ENCODE results near the gene ZHX3.

ZHX3 gene

DNA sequence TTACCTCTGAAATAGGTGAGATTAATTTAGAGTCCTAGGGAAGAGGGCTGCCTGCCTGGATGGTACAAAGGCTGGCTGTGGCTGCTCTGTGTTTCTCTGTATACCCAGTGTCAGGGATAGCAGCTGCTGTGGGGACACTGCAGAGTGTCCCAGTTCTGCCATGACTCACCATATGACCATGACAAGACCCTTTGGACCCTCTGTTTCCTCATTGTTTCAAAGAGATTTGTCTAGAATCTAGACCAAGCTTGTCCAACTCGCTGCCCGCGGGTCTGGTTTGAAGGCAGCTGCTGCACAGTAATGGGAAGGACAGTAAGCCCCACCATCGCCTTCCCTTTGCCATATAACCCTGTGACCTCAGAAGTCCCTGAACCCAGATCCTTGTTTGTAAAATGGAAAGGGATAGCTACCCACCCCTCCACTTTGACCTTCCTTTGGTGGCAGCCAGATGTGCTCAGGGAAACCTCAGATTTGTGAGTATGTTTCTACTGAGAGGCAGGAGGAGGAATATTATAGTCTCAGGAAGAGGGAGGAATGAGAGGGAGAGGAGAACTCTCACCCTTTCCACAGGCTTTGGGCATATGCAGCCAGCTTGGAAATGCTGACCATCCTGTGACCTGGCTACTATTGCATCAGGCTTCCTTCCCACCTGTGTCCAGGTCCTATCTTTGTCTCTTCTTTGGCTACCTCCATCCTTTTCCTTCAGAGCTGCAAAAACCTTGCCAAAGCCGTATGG, 166.2 kb downstream of the ZHX3 start:
- no peak for DNase-seq (ENCODE audit: low read depth)

DNA sequence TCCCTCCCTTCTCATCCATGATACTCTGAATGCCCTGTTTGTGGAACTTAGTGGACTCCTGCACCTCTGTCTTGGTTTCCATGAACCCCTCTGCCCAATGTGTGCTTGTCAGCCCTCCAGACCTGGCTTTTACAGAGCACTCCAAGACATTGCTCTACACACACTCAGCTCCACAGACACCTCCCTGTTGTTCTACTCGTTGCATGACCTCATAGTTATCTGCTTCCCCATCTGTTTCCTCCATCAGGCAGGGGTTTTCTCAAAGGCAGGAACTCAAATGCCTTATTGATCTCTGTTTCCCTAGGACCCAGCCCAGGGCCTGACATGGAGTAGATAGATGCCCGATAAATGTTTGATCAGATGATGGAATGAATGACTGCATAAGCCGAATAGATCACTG, 166.9 kb downstream of the ZHX3 start:
- DNase-seq (ENCODE audit: low read depth) = no peak

DNA sequence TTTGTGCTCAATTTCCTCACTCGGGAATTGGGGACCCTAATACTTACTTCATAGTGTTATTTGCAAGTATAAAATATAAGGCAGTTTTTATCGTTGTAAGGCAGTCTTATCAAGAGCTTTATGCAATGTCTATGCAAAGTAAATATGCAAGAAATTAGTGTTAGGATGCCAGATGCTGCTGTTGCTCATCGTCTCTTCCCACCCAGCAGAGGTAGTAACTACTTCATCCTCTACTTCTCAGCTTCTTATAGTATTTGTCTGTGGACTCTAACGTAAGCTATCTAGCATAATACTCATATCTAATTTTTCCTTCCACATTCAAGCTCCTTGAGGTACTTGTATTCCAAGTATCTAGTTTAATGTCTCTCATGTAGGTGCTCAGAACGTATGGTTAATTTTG, 168.6 kb downstream of the ZHX3 start:
- no peak for DNase-seq (ENCODE audit: low read depth)

DNA sequence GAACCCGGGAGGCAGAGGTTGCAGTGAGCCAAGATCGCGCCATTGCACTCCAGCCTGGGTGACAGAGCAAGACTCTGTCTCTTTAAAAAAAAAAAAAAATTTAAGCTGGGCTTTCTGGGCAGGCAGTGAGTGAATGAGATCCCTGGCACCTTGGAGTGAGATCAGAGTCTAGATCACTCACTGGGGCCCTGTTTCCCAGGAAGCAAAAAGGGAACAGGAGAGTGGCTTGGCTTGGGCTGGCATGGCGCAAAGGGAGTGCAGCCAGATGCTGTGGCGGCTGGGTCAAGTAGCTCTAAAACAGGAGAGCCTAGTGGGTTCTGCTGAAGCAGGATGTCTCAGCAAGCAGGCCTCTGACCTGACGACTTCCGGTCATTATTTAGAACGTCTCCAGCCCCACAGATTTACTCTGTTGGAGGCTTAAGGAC, 169.8 kb downstream of the ZHX3 start:
- DNase-seq (ENCODE audit: low read depth) = no peak

DNA sequence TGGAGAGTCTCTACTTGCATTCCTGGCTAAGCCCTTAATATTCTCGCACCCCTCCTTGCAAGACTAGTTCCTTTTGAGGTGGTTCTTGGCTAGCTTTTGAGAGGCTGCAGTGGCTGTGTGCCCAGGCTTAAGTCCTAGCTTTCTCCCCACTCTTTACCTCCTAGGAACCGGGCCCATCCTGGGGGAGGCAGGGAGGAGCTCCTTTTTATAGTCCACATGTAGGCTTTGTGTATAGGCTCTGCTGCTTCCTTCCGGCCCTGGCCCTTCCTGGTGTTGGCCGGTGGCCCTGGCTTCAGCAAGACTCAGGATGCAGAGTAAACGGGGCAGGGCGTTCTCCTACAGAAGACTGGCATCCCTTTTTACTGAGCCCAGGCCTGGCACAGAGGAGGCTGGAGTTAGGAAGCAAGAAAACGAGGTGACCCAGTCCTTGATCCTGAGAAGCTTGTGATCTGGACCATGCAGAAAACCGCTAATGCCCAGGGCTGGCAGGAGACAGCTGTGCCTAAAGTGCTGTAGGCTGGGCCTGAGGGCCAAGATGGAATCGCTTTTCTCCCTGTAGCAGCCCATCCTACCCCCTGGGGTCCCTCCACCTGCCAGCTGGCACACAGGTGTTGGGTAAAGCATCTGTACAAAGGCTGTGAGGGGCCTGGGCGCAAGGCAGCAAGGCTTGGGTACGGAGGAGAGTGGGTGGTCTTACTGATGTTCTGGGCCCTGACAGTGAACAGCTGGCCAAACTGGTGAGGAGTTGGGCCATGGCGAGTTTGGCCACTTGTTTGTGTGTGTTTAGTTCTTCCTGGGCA, 171.5 kb downstream of the ZHX3 start:
- no peak for DNase-seq (ENCODE audit: low read depth)

DNA sequence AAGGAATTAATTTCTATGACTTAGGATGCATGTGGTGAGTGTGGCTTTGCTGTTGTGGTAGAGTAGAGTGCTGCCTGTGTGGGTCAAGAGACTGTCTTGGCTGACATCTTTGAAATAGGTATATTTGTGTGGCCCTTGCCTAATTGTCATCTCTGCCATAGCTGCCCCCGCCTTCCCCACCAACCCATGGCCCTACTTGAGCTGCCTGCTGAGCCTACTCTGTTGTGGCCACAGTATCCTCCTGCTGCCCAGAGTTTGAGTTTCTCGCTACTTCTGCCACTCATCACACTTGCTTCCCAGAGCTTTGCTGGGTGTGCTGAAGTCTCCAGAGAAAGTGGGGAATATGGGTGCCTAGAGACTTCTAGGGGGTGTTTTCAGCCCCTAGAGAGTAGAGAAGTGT, 172.2 kb downstream of the ZHX3 start:
- no peak for DNase-seq (ENCODE audit: low read depth)

DNA sequence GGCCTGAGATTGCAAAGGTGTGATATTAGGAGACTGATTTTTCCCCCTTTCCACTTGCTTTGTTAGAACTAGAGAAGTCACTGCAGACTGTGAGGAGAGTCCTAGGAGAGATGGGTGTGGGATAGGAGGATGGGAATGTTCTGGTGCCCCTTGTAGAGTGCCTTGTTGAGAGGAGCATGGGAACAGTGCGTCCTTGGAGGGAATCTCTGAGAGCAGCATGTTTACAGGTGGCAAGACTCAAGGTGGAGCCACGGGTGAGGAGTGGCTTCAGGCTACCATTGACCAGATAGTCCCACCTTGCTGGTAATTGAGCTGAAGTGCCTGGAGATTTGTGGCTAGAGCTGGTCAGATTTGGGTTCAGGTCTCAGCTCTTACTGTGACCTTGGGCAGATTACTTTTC, 174.2 kb downstream of the ZHX3 start:
- no peak for DNase-seq (ENCODE audit: low read depth)

DNA sequence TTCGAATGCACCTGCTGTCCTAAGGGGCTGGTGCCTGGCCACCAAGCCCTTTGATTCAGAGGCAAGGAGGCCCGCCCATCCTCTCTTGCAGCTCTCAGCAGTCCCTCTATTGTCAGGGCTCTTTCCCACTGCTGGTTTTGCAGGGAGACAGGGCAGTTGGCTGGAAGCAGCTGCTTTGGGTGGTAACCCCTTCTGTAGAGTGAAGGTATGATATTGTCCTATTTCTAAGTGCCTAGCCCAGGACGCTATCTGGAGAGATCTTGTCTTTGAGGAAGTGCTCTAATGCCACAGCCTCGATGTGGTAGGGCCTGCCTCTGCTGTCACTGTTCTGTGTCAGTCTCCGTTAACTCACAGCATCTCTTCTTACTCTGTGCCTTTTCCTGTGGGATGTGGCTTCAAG, 174.6 kb downstream of the ZHX3 start:
- DNase-seq (ENCODE audit: low read depth) = no peak

DNA sequence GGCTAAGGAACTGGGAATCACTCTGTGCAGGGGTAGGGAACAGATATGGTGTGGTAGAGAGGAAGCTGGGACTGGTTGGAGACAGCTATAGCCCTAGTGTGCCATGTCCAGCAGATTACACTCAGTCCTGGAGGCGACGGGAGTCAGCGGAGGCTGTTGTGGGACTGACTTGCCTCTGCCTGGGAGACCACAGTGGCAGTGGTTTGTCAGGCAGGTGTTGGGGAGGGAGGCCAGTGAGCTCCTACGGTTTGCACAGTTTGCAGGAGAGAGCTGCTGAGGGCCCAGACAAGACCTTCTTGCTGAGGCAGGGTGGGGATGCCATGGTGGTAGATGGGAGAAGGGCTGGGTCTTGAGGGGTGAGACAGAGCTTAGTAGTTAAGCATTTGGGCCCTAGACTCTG, 175.3 kb downstream of the ZHX3 start:
- DNase-seq (ENCODE audit: low read depth) = no peak

DNA sequence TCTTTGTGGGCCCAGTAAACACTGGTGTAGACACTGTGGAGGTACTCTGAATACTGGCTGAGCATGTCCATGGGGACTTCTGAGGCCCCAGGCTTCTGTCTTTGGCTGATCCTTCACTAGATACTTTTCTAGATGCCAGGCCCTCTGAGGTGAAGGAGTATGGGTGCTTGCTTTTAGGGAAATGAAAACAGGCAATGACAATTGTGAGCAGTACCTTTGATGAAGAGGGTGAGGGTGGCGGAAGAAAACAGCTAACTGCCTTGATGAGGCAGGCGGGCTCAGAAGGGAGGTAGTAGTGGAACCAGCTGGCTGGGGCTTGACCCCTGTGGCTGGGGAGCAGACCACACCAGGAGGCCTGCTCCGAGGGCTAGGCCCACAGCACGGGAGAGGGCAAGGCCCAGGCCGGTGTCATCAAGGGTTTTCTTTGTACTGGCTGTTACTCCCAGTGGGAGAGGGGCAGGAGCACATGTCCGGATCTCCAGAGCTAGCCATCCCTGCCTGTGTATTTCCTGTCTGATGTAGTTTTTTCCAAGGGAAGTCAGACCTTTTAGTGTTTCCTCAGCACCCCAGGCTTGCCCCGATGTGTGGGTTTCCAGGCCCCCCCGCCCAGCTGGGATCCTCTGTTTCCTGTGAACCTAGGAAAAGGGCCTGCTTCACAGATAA, 176.2 kb downstream of the ZHX3 start:
- DNase-seq (ENCODE audit: low read depth) = no peak

DNA sequence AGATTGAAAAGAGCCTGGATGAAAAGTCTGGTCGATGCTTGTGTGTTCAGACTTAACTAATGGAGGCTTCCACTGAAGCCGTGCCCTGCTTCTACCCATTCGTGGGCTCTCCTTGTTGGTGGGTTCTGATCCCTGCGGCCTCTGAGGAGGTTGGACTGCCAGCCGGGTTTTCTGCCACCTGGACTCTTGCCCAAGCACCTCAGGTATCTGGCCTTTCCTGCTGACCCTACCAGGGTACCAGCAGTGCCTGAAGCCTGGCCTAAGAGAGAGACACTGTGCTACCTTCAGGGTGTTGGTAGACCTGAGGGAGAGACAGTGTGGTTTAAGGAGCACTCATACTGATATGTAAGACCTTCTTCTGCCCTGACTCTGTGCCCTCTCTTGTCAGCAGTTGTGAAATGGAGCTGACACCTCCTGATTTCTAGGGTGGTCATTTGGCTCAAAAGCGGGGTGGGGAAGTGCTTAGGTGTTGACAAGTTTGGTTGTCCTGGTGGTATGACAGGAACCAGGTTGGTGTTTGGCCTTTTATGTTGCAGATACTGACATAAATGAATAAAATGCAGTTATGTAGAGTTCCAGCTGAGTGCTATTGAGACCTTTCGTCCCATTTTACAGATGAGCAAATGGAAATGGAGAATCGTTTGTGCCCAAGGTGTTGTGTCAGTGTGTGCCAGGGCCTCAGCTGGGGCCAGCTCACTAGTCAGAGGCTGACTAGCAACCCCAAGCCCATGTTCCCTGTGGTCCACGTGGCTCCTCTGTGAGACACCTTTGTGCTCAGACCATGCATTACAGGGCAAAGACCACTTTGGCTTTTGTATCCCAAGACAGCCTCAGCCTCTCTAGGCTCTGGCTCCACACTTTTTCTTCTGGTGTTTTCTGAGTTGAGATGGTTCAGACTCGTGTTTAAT, 177.1 kb downstream of the ZHX3 start:
- no peak for DNase-seq (ENCODE audit: low read depth)

DNA sequence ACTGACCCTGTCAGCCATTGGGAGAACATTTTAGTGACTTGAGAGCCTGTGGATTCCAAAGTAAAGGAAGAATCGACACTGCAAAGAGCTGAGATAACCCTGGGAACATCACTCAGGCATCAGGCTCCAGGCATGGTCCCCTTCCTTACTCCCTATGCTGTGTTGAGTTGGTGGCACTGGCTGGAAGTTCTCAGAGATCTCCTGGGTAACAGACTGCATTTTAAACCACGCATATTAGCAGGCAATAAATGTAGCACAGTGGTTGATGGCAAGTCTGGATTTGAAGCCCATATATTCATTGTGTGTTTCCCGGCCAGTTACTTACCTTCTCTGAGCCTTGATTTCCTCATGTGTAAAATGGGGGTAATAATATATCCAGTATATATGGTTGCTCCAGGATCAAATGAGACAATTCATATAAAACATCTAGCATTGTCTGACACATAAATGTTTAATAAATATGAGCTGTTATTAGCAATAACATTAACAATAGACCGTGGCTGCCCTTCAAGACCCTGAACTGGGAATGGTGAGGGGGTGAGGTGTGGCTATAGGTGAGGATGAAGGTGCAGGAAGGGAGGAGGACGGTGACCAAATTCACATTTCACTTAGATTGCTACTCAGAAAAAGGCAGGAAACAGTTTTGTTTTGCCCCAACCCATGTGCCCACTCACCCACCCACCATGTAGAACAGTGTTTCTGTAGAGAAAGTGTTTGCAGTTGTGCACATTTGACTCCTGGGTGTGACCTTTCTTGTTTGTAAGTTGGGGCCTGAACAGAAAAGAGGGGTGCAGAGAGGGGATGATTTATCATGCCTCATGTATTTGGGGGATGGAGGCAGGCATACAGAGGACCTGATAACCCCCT, 178.1 kb downstream of the ZHX3 start:
- no peak for DNase-seq (ENCODE audit: low read depth)

DNA sequence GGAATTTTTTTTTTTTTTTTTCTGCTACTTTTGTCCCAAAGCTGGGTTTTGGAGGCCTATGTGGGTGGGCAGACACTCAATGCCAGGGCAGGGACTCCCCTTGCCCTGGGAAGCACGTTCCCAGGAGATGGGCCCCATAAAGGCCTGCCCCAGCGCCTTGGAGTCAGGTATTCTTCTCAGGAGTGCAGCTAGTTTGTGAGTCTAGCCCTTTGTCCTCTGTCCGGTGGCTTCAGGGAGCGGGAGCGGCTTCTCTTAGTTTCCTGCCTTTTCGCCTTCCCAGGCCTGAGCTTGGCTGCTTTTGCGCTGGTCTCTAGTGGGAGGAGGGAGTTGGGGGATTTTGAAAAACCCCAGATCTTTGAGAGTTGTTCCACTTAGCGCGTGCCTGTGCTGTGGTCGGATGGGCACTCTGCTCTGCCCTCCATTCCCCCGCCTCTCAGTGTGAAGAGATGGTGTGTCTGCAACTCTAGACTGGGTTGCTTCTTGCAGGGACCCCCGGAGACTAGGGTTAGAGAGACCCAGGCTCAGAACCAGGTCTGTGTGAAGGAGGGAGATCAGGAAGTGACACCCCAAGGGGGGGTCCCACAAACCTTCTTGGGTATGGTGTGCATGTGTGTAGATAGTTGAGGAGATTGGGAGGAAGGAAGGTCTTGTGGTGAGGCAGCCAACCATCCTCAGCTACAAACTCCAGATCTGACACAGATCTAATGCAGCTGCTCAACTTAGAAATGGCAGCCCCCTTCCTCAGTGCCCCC, 178.9 kb downstream of the ZHX3 start:
- DNase-seq (ENCODE audit: low read depth) = no peak

DNA sequence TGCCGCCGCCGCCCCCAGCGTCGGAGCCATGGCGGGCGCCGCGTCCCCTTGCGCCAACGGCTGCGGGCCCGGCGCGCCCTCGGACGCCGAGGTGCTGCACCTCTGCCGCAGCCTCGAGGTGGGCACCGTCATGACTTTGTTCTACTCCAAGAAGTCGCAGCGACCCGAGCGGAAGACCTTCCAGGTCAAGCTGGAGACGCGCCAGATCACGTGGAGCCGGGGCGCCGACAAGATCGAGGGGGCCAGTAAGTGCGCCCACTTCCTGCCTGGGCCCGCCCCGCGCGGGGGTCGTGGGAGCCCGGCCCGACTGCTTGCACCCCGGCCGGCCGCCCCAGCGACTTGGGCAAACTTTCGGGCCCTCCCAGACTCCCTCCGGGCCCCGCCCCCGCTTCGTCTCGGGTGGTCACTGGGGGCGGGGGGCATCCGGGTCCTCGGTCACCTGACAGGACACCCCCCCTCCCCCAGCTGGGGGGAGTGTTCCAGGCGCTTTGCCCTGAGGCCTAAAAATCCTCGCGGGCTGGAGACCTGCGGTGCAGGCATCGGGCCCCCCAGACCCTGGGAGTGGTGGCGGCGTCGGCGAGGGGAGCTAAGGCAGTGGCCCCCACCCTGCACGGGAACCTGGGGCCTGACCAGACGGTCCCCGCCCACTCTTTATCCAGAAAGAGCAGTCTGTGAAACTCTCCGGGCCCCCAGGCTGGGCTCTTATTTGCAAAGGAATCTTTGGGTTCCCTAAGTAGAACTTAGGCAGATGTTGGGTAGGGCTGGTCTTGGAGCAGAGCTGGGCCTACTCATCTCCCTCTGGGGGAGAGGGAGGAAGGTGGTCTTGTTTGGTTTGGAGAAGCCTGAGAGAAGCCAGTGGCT, 179.7 kb downstream of the ZHX3 start:
- peak; percentile 33 for DNase-seq (ENCODE audit: low read depth)

DNA sequence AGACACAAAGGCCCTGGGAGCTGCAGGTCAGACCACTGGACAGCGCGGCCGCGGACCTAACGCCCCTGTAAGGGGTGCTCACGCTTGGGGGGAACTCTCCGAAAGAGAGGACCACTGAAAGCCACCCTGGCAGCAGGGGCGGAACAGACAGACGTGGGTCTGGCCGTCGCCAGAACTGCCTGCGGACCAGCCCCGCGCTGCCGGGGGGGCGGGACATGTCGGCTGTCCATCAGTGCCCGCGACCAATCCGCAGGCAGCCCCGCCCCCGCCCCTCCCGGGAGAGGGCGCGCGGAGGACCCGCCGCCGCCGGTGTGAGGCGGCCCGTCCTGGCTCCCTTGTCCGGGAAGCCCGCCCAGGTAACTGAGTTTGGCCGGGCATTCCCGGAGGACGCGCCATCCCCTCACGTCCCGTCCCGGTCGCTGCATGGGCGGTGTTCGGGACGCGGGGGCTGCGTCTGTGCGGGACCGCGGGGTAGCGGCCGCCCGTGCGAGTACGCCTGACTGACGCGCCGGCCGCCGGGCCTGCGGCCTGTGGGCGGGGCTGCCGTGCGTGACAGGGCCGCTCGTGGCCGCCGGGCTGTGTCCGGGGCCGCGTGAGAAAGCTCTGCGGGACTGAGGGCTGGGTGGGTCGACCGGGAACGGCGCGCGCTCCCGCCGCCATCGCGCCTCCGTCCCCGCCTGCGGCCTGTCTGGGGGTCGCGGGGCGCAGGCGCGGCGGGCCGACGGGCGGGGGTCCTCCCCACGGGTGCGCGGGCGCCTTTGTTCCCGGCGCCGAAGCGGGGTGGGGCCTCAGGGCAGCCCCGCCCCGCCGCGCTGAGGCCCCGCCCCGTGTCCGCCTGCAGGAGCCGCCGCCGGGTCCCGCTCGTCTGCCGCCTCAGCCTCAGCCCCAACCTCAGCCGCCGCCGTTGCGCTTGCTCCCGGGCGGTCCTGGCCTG, 180.6 kb downstream of the ZHX3 start, which contains the start of gene PLCG1:
TSS of gene PLCG1 (plus strand) at position 864 of the 934 bp plus-strand sequence. CDS start 99 bp downstream, outside the sequence.
- peak; percentile 72 for DNase-seq (ENCODE audit: low read depth)

DNA sequence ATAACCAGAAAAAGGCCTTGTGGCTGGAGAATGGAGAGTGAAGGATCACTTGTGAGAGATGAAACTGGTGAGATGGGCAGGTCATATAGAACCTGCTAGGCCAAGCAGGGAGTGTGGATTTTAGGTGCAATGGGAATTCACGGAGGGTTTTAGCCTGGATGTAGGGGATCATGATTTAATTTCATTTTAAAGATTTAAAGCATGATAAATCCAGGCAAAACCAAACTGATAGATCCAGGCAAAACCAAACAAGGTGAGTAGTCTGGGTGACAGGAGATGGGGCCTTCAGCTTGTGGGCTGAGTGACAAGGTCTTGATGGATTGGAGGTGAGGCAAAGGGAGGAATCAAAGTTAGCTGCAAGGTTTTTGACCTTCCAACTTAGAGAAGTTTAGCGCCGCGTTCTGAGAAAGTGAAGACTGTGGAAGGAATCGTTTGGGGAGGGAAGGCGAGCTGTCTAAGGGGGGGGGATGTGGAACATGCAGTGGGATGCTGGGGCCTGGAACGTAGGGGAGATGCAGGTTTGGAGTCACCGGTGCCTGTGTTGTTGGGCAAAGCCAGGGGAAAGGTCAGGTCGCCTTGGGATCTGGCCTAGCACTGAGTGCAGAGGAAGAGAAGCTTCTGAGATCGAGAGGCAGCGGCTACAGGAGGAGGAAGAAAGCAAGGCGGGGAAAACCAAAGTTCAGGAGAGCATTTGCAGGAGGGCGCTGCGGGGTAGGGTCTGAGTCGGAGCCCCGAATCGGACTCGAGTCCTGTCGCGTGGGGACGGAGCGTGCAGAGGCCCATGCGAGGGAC, 181.4 kb downstream of the ZHX3 start:
- DNase-seq (ENCODE audit: low read depth) = no peak
